A549 (cell line): ENCODE results near the gene LDOC1.

Experiments used
- CTCF ChIP-seq: fragments of >200 bp; sonication (Bioruptor Twin); formaldehyde crosslinking; IDR thresholded peaks from 3 replicates; pipeline ENCODE4 v1.5.1; 2016
- EHMT2 ChIP-seq: fragments of 200-600 bp; sonication (generic); IDR thresholded peaks from 2 replicates; pipeline ENCODE4 v1.6.1; 2016; ENCODE audit warnings: antibody characterized with exemption, low read depth, mild to moderate bottlenecking, moderate library complexity
- EP300 ChIP-seq, 2 experiments: fragments of >200 bp; sonication (Bioruptor Twin); formaldehyde crosslinking; IDR thresholded peaks; 2 replicates in 1 of 2; 3 replicates in 1 of 2; pipeline ENCODE4 v1.6.1; 2016 to 2017
- HDAC2 ChIP-seq: fragments of 200-600 bp; sonication (generic); IDR thresholded peaks from 2 replicates; pipeline ENCODE4 v1.6.1; 2016
- HOXA7 ChIP-seq: fragments of 250-450 bp; sonication (Bioruptor Pico); IDR thresholded peaks from 2 replicates; pipeline ENCODE4 v1.5.0; 2020; ENCODE audit warnings: mild to moderate bottlenecking, moderate library complexity
- MAFK ChIP-seq: fragments of 450-650 bp; IDR thresholded peaks from 2 replicates; pipeline ENCODE4 v1.6.1; 2014; ENCODE audit not compliant: partially characterized antibody
- POLR2A ChIP-seq: IDR thresholded peaks from 2 replicates; pipeline ENCODE4 v1.6.1; 2012; ENCODE audit warnings: mild to moderate bottlenecking, low read length
- RCOR1 ChIP-seq: fragments of 150-350 bp; IDR thresholded peaks from 2 replicates; pipeline ENCODE4 v1.6.1; 2014; ENCODE audit warnings: antibody characterized with exemption, low read length, low read depth
- SMC3 ChIP-seq: fragments of >200 bp; sonication (Bioruptor Twin); formaldehyde crosslinking; IDR thresholded peaks from 3 replicates; pipeline ENCODE4 v1.6.1; 2018; ENCODE audit warnings: inconsistent platforms
- SREBF2 ChIP-seq: fragments of 450-650 bp; IDR thresholded peaks from 2 replicates; pipeline ENCODE4 v1.6.1; 2014; ENCODE audit warnings: mild to moderate bottlenecking, moderate library complexity
- TF ChIP-seq, protein P1 (sequence below): IDR thresholded peaks from 2 replicates; pipeline ENCODE4 v1.6.1; 2012
- TF ChIP-seq, protein P2 (sequence below): IDR thresholded peaks from 2 replicates; pipeline ENCODE4 v1.6.1; 2012; ENCODE audit warnings: low read depth, borderline replicate concordance
- TF ChIP-seq, protein P3 (sequence below): fragments of 200-600 bp; sonication (generic); IDR thresholded peaks from 2 replicates; pipeline ENCODE4 v1.6.1; 2016; ENCODE audit warnings: antibody characterized with exemption, mild to moderate bottlenecking, moderate library complexity

DNA sequence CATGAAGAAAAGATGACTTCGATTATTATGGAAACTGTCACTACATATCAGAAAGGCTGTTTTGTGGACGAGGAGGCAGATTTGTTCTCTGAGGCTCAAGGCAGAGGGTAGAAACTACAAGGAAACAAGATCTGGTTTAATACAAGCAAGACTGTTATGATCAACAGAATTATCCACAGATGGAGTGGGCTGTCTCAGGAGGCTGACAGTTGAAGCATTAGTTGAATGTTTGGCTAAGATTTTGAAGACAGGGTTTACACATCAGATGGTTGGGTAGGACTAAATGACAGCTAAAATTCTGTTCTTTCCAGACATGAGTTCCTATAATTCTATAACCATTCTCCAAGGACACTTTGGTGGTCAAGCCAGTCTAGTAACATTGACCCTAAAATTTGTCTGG is 49.8 kb downstream of the LDOC1 start:
- TF ChIP-seq CTCF = no peak
- no peak for TF ChIP-seq MAFK
- TF ChIP-seq, protein P1, sequence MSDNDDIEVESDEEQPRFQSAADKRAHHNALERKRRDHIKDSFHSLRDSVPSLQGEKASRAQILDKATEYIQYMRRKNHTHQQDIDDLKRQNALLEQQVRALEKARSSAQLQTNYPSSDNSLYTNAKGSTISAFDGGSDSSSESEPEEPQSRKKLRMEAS = no peak
- no peak for TF ChIP-seq EHMT2
- TF ChIP-seq POLR2A = no peak
- no peak for TF ChIP-seq SMC3
- no peak for TF ChIP-seq RCOR1
- TF ChIP-seq, protein P2, sequence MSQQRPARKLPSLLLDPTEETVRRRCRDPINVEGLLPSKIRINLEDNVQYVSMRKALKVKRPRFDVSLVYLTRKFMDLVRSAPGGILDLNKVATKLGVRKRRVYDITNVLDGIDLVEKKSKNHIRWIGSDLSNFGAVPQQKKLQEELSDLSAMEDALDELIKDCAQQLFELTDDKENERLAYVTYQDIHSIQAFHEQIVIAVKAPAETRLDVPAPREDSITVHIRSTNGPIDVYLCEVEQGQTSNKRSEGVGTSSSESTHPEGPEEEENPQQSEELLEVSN = no peak
- TF ChIP-seq HDAC2 = no peak
- no peak for TF ChIP-seq SREBF2
- TF ChIP-seq, protein P3, sequence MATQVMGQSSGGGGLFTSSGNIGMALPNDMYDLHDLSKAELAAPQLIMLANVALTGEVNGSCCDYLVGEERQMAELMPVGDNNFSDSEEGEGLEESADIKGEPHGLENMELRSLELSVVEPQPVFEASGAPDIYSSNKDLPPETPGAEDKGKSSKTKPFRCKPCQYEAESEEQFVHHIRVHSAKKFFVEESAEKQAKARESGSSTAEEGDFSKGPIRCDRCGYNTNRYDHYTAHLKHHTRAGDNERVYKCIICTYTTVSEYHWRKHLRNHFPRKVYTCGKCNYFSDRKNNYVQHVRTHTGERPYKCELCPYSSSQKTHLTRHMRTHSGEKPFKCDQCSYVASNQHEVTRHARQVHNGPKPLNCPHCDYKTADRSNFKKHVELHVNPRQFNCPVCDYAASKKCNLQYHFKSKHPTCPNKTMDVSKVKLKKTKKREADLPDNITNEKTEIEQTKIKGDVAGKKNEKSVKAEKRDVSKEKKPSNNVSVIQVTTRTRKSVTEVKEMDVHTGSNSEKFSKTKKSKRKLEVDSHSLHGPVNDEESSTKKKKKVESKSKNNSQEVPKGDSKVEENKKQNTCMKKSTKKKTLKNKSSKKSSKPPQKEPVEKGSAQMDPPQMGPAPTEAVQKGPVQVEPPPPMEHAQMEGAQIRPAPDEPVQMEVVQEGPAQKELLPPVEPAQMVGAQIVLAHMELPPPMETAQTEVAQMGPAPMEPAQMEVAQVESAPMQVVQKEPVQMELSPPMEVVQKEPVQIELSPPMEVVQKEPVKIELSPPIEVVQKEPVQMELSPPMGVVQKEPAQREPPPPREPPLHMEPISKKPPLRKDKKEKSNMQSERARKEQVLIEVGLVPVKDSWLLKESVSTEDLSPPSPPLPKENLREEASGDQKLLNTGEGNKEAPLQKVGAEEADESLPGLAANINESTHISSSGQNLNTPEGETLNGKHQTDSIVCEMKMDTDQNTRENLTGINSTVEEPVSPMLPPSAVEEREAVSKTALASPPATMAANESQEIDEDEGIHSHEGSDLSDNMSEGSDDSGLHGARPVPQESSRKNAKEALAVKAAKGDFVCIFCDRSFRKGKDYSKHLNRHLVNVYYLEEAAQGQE = no peak
- no peak for TF ChIP-seq EP300 (IDR thresholded peaks at IDR 0.05)
- no peak for TF ChIP-seq HOXA7
